Prostate gland (tissue), 2 donors: ENCODE data around the gene AGER. TPM values are rescaled to one million over a fixed set of nuclear protein-coding genes. Genes with fewer than 3 reads are reported as not detected.

Experiments used
- DNase-seq: peaks from one replicate; pipeline ENCODE4 v3.0.0-alpha.2; 2019; ENCODE audit warnings: low spot score
- H3K27ac ChIP-seq, 2 donors: fragments of 200-600 bp; sonication (generic); 2 replicates each; pipeline ENCODE4 v1.5.1; 2017 to 2019
- H3K27me3 ChIP-seq: fragments of 200-600 bp; sonication (generic); replicated peaks from 2 replicates; pipeline ENCODE4 v1.5.1; 2019; ENCODE audit not compliant: insufficient read depth
- H3K36me3 ChIP-seq, 2 donors: fragments of 200-600 bp; sonication (generic); 1 replicate in 1 of 2; 2 replicates in 1 of 2; pipeline versions ENCODE4 v1.5.1 to v1.8.1; 2017 to 2019
- H3K4me1 ChIP-seq: fragments of 200-600 bp; sonication (generic); replicated peaks from 2 replicates; pipeline ENCODE4 v1.5.1; 2019
- H3K4me3 ChIP-seq, 2 donors: fragments of 200-600 bp; sonication (generic); 2 replicates each; pipeline ENCODE4 v1.5.1; 2017 to 2019
- H3K9me3 ChIP-seq: fragments of 200-600 bp; sonication (generic); 2 replicates; pipeline ENCODE4 v1.5.1; 2017
- POLR2A ChIP-seq: fragments of 450-650 bp; IDR thresholded peaks from one replicate; pipeline ENCODE4 v1.6.1; 2016; ENCODE audit warnings: antibody characterized with exemption, mild to moderate bottlenecking
- POLR2AphosphoS5 ChIP-seq: sonication (generic); formaldehyde crosslinking; IDR thresholded peaks from one replicate; pipeline ENCODE4 v1.6.1; 2017; ENCODE audit warnings: antibody characterized with exemption
- WGBS: methylation state at CpG from one replicate; pipeline ENCODE4 v1.1.5; 2018; 5-methylcytosine and 5-hydroxymethylcytosine counted together
- intact Hi-C: fragments of 100-400 bp; cut with DNase I; formaldehyde crosslinking; loops from one replicate; pipeline ENCODE4 v1.14.2; 2022
- total RNA-seq, 2 donors: library from RNA; depleted of rRNA; stranded (reverse); fragments of >200 nt; gene quantifications; one replicate each; pipeline ENCODE4 v1.1.0, GENCODE V29; 2016
- TF ChIP-seq, protein P1 (sequence below), 4 experiments: fragments of 200-600 bp in 2 of 4; fragments of 450-650 bp in 2 of 4; sonication (generic) in 2 of 4; IDR thresholded peaks; 1 replicate in 3 of 4; 2 replicates in 1 of 4; pipeline ENCODE4 v1.5.1; 2016 to 2019; ENCODE audit warnings: antibody characterized with exemption in 4 of 4, mild to moderate bottlenecking in 2 of 4, moderate library complexity in 2 of 4

Gene AGER
- total RNA-seq, 2 donors from 2014 or later, result 3.3 to 3.8 TPM

GRCh38 chr6:32183483-32184083, 470 bp downstream of the AGER start:
- DNase-seq, result no peak
- Histone ChIP-seq H3K27me3 (no peaks in the 10 kb centered on the region), H3K4me1 (no peaks in the 10 kb centered on the region), H3K27ac (peak overlapping the region in 1 of 2 donors; percentile 19), H3K9me3 (no peaks in the 10 kb centered on the region), H3K4me3 (no peak overlapping the region), H3K36me3 (peaks cover 0 to 5% of the 10 kb centered on the region in 2 donors)
- WGBS, result 87% methylated on average over 15 of the region's 15 CpGs
- intact Hi-C loops, result no loop called here
- TF ChIP-seq POLR2AphosphoS5, result no peak
- TF ChIP-seq, protein P1, sequence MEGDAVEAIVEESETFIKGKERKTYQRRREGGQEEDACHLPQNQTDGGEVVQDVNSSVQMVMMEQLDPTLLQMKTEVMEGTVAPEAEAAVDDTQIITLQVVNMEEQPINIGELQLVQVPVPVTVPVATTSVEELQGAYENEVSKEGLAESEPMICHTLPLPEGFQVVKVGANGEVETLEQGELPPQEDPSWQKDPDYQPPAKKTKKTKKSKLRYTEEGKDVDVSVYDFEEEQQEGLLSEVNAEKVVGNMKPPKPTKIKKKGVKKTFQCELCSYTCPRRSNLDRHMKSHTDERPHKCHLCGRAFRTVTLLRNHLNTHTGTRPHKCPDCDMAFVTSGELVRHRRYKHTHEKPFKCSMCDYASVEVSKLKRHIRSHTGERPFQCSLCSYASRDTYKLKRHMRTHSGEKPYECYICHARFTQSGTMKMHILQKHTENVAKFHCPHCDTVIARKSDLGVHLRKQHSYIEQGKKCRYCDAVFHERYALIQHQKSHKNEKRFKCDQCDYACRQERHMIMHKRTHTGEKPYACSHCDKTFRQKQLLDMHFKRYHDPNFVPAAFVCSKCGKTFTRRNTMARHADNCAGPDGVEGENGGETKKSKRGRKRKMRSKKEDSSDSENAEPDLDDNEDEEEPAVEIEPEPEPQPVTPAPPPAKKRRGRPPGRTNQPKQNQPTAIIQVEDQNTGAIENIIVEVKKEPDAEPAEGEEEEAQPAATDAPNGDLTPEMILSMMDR (IDR thresholded peaks at IDR 0.05), result no peak
- TF ChIP-seq POLR2A, result no peak

DNA sequence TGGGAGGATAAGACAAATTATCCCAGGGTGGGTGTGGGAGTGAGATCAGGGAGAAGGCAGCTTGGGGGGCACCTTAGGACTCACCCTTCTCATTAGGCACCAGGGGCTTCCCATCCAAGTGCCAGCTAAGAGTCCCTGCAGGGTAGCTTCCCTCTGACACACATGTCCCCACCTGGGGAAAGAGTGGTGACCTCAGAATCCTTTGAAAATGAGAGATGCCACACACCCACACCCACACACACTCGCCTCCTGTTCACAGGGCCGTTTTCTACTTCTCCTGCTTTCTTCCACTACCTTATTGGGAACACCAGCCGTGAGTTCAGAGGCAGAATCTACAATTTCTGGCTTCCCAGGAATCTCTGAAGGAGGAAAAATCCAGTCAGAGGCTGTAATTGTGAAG, 1.0 kb downstream of the AGER start:
- TF ChIP-seq POLR2A (no peak), POLR2AphosphoS5 (no peak)
- TF ChIP-seq, protein P1 (IDR thresholded peaks at IDR 0.05), result no peak
- DNase-seq, result no peak
- no peaks in the 10 kb centered on the region for H3K4me1 ChIP-seq
- intact Hi-C loops, result no loop called here
- no peak overlapping the region for H3K4me3 ChIP-seq
- 77% methylated on average over 3 of the region's 3 CpGs for WGBS
- H3K36me3 ChIP-seq, result peaks cover 0 to 5% of the 10 kb centered on the region in 2 donors
- H3K27me3 ChIP-seq, result no peaks in the 10 kb centered on the region
- H3K9me3 ChIP-seq, result no peaks in the 10 kb centered on the region
- H3K27ac ChIP-seq, result peak overlapping the region in 1 of 2 donors; percentile 19

GRCh38 chr6:32182555-32182981, 1.5 kb downstream of the AGER start:
- Histone ChIP-seq H3K27me3 (no peaks in the 10 kb centered on the region), H3K27ac (no peak overlapping the region)

GRCh38 chr6:32181915-32182529, 2.0 kb downstream of the AGER start:
- intact Hi-C loops, result no loop called here
- H3K4me1 ChIP-seq, result no peaks in the 10 kb centered on the region
- no peak overlapping the region for H3K4me3 ChIP-seq
- H3K36me3 ChIP-seq, result peaks cover 0 to 5% of the 10 kb centered on the region in 2 donors
- WGBS, result 86% methylated on average over 10 of the region's 10 CpGs
- TF ChIP-seq, protein P1 (IDR thresholded peaks at IDR 0.05), result no peak
- no peak for TF ChIP-seq POLR2AphosphoS5
- no peak for TF ChIP-seq POLR2A
- H3K27me3 ChIP-seq, result no peaks in the 10 kb centered on the region
- no peak overlapping the region for H3K27ac ChIP-seq
- no peak for DNase-seq
- no peaks in the 10 kb centered on the region for H3K9me3 ChIP-seq

More at GRCh38 chr6:32182555-32182981, 1.5 kb downstream of the AGER start:
- 83% methylated on average over 10 of the region's 10 CpGs for WGBS
- no peaks in the 10 kb centered on the region for H3K4me1 ChIP-seq
- intact Hi-C loops, result no loop called here
- TF ChIP-seq POLR2AphosphoS5 (no peak), POLR2A (no peak)
- TF ChIP-seq, protein P1 (IDR thresholded peaks at IDR 0.05), result no peak
- H3K36me3 ChIP-seq, result peaks cover 0 to 5% of the 10 kb centered on the region in 2 donors
- H3K9me3 ChIP-seq, result no peaks in the 10 kb centered on the region
- H3K4me3 ChIP-seq, result no peak overlapping the region
- no peak for DNase-seq
